SK-N-SH (cell line): ENCODE results near the gene ARMH3.

Experiments used
- ELF1 ChIP-seq: IDR thresholded peaks from 2 replicates; pipeline ENCODE4 v1.4.0; 2012
- EP300 ChIP-seq, 2 experiments: IDR thresholded peaks; 2 replicates each; pipeline versions ENCODE4 v1.4.0 to v1.6.1; 2012; ENCODE audit warnings: borderline replicate concordance in 1 of 2, low read depth in 1 of 2, low read length in 1 of 2
- JUND ChIP-seq: IDR thresholded peaks from 2 replicates; pipeline ENCODE4 v1.4.0; 2012
- POLR2AphosphoS5 ChIP-seq: IDR thresholded peaks from 2 replicates; pipeline ENCODE4 v1.6.1; 2012; ENCODE audit warnings: low read depth, low read length
- RAD21 ChIP-seq: IDR thresholded peaks from 2 replicates; pipeline ENCODE4 v1.6.1; 2012; ENCODE audit warnings: mild to moderate bottlenecking, low read length
- TF ChIP-seq, protein P1 (sequence below): fragments of 200-600 bp; sonication (generic); IDR thresholded peaks from 2 replicates; pipeline ENCODE4 v1.6.1; 2017; ENCODE audit warnings: antibody characterized with exemption, mild to moderate bottlenecking, moderate library complexity

DNA sequence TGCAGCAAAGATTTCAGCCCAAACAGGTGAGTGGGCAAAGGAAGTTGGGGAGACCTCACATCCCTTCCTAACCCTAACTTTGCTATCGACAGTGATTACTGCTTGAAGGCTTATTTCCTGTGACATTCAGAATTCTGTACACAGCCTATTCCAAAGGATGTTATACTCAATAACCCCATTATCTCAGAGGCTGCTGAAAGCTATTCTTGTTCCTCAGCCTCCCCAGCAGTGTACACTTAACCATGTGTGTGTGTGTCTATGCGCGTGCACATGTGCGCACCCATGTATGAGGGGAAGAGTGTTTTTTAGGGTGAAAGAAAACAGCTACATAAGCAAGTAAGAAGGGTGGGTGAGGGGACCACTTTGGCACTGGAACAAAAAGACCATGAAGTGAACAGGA lies 122.0 kb downstream of the ARMH3 start:
- TF ChIP-seq, protein P1, sequence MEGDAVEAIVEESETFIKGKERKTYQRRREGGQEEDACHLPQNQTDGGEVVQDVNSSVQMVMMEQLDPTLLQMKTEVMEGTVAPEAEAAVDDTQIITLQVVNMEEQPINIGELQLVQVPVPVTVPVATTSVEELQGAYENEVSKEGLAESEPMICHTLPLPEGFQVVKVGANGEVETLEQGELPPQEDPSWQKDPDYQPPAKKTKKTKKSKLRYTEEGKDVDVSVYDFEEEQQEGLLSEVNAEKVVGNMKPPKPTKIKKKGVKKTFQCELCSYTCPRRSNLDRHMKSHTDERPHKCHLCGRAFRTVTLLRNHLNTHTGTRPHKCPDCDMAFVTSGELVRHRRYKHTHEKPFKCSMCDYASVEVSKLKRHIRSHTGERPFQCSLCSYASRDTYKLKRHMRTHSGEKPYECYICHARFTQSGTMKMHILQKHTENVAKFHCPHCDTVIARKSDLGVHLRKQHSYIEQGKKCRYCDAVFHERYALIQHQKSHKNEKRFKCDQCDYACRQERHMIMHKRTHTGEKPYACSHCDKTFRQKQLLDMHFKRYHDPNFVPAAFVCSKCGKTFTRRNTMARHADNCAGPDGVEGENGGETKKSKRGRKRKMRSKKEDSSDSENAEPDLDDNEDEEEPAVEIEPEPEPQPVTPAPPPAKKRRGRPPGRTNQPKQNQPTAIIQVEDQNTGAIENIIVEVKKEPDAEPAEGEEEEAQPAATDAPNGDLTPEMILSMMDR = no peak
- no peak for TF ChIP-seq JUND
- no peak for TF ChIP-seq EP300 (IDR thresholded peaks at IDR 0.05; ENCODE audit: borderline replicate concordance in 1 of 2, low read depth in 1 of 2, low read length in 1 of 2)
- no peak for TF ChIP-seq POLR2AphosphoS5
- TF ChIP-seq ELF1 = no peak
- TF ChIP-seq RAD21 = no peak
